ENCODE measurements around the gene SCG3. TPM values are rescaled to one million over a fixed set of nuclear protein-coding genes. Genes with fewer than 3 reads are reported as not detected.

The SCG3 gene
- total and polyA plus RNA-seq, 2 of the 13 experiments (the other 11 are each of a cell fraction or from before 2014, with no cell fraction given): not detected

- no peak for TF ChIP-seq CTCF (CRISPR knock-in tag; IDR thresholded peaks at IDR 0.05)
- TF ChIP-seq ZNF350 (CRISPR knock-in tag; IDR thresholded peaks at IDR 0.05; ENCODE audit: borderline replicate concordance, low read depth): no peak
- TF ChIP-seq TOPORS (CRISPR knock-in tag; IDR thresholded peaks at IDR 0.05): 0 out of 2 replicates have a peak, but pooled peaks have one; percentile 51
- no peak for TF ChIP-seq SCMH1 (CRISPR knock-in tag; IDR thresholded peaks at IDR 0.05; ENCODE audit: borderline replicate concordance)
- TF ChIP-seq ARNT2 (CRISPR knock-in tag; IDR thresholded peaks at IDR 0.05; ENCODE audit: low read depth): peak; percentile 58; the same call in 1 of the 2 replicates
- TF ChIP-seq ZNF816 (CRISPR knock-in tag; IDR thresholded peaks at IDR 0.05; ENCODE audit: borderline replicate concordance): no peak
- TF ChIP-seq ZNF556 (CRISPR knock-in tag; IDR thresholded peaks at IDR 0.05; ENCODE audit: borderline replicate concordance): no peak
- no peak for TF ChIP-seq SMAD1 (CRISPR knock-in tag; IDR thresholded peaks at IDR 0.05; ENCODE audit: borderline replicate concordance, low read depth)
- TF ChIP-seq ZNF879 (CRISPR knock-in tag; IDR thresholded peaks at IDR 0.05): no peak
- no peak for TF ChIP-seq MLXIP (CRISPR knock-in tag; IDR thresholded peaks at IDR 0.05; ENCODE audit: borderline replicate concordance)
- TF ChIP-seq ZNF550 (CRISPR knock-in tag; IDR thresholded peaks at IDR 0.05; ENCODE audit: borderline replicate concordance): no peak
- TF ChIP-seq ZNF224 (CRISPR knock-in tag; IDR thresholded peaks at IDR 0.05): no peak
- no peak for TF ChIP-seq CHD2 (IDR thresholded peaks at IDR 0.05; ENCODE audit: low read depth, low read length)
- TF ChIP-seq ATF7-NPFF (CRISPR knock-in tag; IDR thresholded peaks at IDR 0.05; ENCODE audit: low read depth): peak; percentile 33; the same call in 1 of the 2 replicates
- TF ChIP-seq MXD1 (CRISPR knock-in tag; IDR thresholded peaks at IDR 0.05): peak; percentile 71; the same call in 1 of the 2 replicates
- no peak for TF ChIP-seq LRRFIP1 (CRISPR knock-in tag; conservative IDR thresholded peaks at IDR 0.05)
- no peak for TF ChIP-seq ZNF337 (CRISPR knock-in tag; IDR thresholded peaks at IDR 0.05; ENCODE audit: borderline replicate concordance, low read depth)
- TF ChIP-seq PCBP2 (optimal IDR thresholded peaks at IDR 0.05; ENCODE audit: low read depth, low read length, poor library complexity, severe bottlenecking): no peak
- TF ChIP-seq ATRX (CRISPR knock-in tag; IDR thresholded peaks at IDR 0.05; ENCODE audit: borderline replicate concordance): no peak
- TF ChIP-seq ZBTB3 (CRISPR knock-in tag; IDR thresholded peaks at IDR 0.05; ENCODE audit: borderline replicate concordance, low read depth): no peak
- no peak for TF ChIP-seq FOXP1 (IDR thresholded peaks at IDR 0.05)
- TF ChIP-seq FOXP1 (CRISPR knock-in tag; IDR thresholded peaks at IDR 0.05): no peak
Observed at GRCh38 chr15:51736751-51737521, 55.6 kb downstream of the SCG3 start (continued).
